HepG2 (cell line): ENCODE measurements around the gene ZNF770. TPM values are rescaled to one million over a fixed set of nuclear protein-coding genes. Genes with fewer than 3 reads are reported as not detected.

Experiments used
- ARNTL ChIP-seq: sonication (generic); formaldehyde crosslinking; IDR thresholded peaks from 2 replicates; pipeline ENCODE4 v1.4.0; 2020; ENCODE audit warnings: mild to moderate bottlenecking, missing genetic modification reagents
- CENPBD1 ChIP-seq: sonication (generic); formaldehyde crosslinking; IDR thresholded peaks from 2 replicates; pipeline ENCODE4 v1.8.0; 2022; ENCODE audit warnings: missing genetic modification reagents, low read depth, mild to moderate bottlenecking, borderline replicate concordance
- ELF4 ChIP-seq: sonication (generic); formaldehyde crosslinking; IDR thresholded peaks from 2 replicates; pipeline ENCODE4 v1.5.0; 2020; ENCODE audit warnings: missing genetic modification reagents, mild to moderate bottlenecking, moderate library complexity, borderline replicate concordance
- ESRRA ChIP-seq: sonication (generic); formaldehyde crosslinking; IDR thresholded peaks from 2 replicates; pipeline ENCODE4 v1.5.1; 2020; ENCODE audit warnings: mild to moderate bottlenecking, low read depth, missing genetic modification reagents
- FOXM1 ChIP-seq: sonication (generic); formaldehyde crosslinking; IDR thresholded peaks from 2 replicates; pipeline ENCODE4 v1.5.0; 2020; ENCODE audit warnings: missing genetic modification reagents
- HOMEZ ChIP-seq: IDR thresholded peaks from 2 replicates; pipeline ENCODE4 v1.6.1; 2016; ENCODE audit warnings: low read depth
- NFAT5 ChIP-seq: sonication (generic); formaldehyde crosslinking; IDR thresholded peaks from 2 replicates; pipeline ENCODE4 v1.4.0; 2020; ENCODE audit warnings: missing genetic modification reagents
- NFE2 ChIP-seq: sonication (generic); formaldehyde crosslinking; IDR thresholded peaks from 2 replicates; pipeline ENCODE4 v1.4.0; 2020; ENCODE audit warnings: missing genetic modification reagents
- SALL1 ChIP-seq: sonication (generic); formaldehyde crosslinking; IDR thresholded peaks from 2 replicates; pipeline ENCODE4 v1.8.0; 2022; ENCODE audit warnings: mild to moderate bottlenecking, missing genetic modification reagents
- ZNF124 ChIP-seq: sonication (generic); formaldehyde crosslinking; IDR thresholded peaks from 2 replicates; pipeline ENCODE4 v1.4.0; 2020; ENCODE audit warnings: missing genetic modification reagents
- ZNF746 ChIP-seq: sonication (generic); formaldehyde crosslinking; IDR thresholded peaks from 2 replicates; pipeline ENCODE4 v1.8.0; 2022; ENCODE audit warnings: mild to moderate bottlenecking, missing genetic modification reagents
- polyA plus RNA-seq, 8 experiments: library from polyadenylated mRNA; depleted of rRNA in 3 of 8; stranded (reverse) in 7 of 8; unstranded in 1 of 8; fragments of >200 nt; fragmentation: Illumina TruSeq in 4 of 8; extraction: Trizol in 4 of 8; gene quantifications; 2 replicates each; pipeline versions ENCODE4 v1.2.1 to v1.2.3, GENCODE V29; 2011 to 2016; ENCODE audit warnings: low read depth in 4 of 8, missing spikeins in 1 of 8, mixed read lengths in 1 of 8; ENCODE audit not compliant: insufficient read depth in 1 of 8
- total RNA-seq, 5 experiments: library from RNA; depleted of rRNA; stranded (reverse); fragments of >200 nt; fragmentation: Illumina TruSeq; extraction: Trizol; gene quantifications; 2 replicates each; pipeline ENCODE4 v1.2.3, GENCODE V29; 2016; ENCODE audit warnings: low read depth in 1 of 5
- TF ChIP-seq, protein P1 (sequence below): sonication (generic); formaldehyde crosslinking; IDR thresholded peaks from 2 replicates; pipeline ENCODE4 v1.4.0; 2020; ENCODE audit warnings: low read depth, missing genetic modification reagents
- TF ChIP-seq, protein P2 (sequence below): sonication (generic); formaldehyde crosslinking; IDR thresholded peaks from 2 replicates; pipeline ENCODE4 v1.8.0; 2023; ENCODE audit warnings: mild to moderate bottlenecking, missing genetic modification reagents
- TF ChIP-seq, protein P3 (sequence below): sonication (generic); formaldehyde crosslinking; IDR thresholded peaks from 2 replicates; pipeline ENCODE4 v1.4.0; 2020; ENCODE audit warnings: missing genetic modification reagents, mild to moderate bottlenecking, borderline replicate concordance

ZNF770 gene
- total and polyA plus RNA-seq, 2 of the 13 experiments (the other 11 are each of a cell fraction or from before 2014, with no cell fraction given), result 15.5 to 33.1 TPM

GRCh38 chr15:34969340-34970097 is 18.6 kb downstream of the ZNF770 start, which contains the start of gene AQR (continued):
- TF ChIP-seq ZNF746 (CRISPR knock-in tag) (no peak), ZNF124 (peak; percentile 62; the same call in 1 of the 2 replicates), ARNTL (CRISPR knock-in tag) (0 out of 2 replicates have a peak, but pooled peaks have one; percentile 48), HOMEZ (peak; percentile 86), NFAT5 (CRISPR knock-in tag) (peak; percentile 30; the same call in 1 of the 2 replicates), ELF4 (peak; percentile 61; the same call in 1 of the 2 replicates), NFE2 (CRISPR knock-in tag) (no peak), FOXM1 (CRISPR knock-in tag) (no peak), CENPBD1 (CRISPR knock-in tag) (no peak), SALL1 (CRISPR knock-in tag) (peak; percentile 92), ESRRA (CRISPR knock-in tag) (peak; percentile 55; the same call in 1 of the 2 replicates)
- TF ChIP-seq, protein P1, sequence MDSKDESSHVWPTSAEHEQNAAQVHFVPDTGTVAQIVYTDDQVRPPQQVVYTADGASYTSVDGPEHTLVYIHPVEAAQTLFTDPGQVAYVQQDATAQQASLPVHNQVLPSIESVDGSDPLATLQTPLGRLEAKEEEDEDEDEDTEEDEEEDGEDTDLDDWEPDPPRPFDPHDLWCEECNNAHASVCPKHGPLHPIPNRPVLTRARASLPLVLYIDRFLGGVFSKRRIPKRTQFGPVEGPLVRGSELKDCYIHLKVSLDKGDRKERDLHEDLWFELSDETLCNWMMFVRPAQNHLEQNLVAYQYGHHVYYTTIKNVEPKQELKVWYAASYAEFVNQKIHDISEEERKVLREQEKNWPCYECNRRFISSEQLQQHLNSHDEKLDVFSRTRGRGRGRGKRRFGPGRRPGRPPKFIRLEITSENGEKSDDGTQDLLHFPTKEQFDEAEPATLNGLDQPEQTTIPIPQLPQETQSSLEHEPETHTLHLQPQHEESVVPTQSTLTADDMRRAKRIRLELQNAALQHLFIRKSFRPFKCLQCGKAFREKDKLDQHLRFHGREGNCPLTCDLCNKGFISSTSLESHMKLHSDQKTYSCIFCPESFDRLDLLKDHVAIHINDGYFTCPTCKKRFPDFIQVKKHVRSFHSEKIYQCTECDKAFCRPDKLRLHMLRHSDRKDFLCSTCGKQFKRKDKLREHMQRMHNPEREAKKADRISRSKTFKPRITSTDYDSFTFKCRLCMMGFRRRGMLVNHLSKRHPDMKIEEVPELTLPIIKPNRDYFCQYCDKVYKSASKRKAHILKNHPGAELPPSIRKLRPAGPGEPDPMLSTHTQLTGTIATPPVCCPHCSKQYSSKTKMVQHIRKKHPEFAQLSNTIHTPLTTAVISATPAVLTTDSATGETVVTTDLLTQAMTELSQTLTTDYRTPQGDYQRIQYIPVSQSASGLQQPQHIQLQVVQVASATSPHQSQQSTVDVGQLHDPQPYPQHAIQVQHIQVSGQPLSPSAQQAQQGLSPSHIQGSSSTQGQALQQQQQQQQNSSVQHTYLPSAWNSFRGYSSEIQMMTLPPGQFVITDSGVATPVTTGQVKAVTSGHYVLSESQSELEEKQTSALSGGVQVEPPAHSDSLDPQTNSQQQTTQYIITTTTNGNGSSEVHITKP (CRISPR knock-in tag), result peak; percentile 61; the same call in 1 of the 2 replicates
- TF ChIP-seq, protein P2, sequence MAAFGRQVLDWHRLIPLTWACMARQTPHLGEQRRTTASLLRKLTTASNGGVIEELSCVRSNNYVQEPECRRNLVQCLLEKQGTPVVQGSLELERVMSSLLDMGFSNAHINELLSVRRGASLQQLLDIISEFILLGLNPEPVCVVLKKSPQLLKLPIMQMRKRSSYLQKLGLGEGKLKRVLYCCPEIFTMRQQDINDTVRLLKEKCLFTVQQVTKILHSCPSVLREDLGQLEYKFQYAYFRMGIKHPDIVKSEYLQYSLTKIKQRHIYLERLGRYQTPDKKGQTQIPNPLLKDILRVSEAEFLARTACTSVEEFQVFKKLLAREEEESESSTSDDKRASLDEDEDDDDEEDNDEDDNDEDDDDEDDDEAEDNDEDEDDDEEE (CRISPR knock-in tag), result no peak; the same call in 1 of the 2 replicates
- TF ChIP-seq, protein P3, sequence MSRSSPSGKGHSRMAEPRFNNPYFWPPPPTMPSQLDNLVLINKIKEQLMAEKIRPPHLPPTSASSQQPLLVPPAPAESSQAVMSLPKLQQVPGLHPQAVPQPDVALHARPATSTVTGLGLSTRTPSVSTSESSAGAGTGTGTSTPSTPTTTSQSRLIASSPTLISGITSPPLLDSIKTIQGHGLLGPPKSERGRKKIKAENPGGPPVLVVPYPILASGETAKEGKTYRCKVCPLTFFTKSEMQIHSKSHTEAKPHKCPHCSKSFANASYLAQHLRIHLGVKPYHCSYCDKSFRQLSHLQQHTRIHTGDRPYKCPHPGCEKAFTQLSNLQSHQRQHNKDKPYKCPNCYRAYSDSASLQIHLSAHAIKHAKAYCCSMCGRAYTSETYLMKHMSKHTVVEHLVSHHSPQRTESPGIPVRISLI (CRISPR knock-in tag), result peak; percentile 54; the same call in 1 of the 2 replicates
